KMS-11 (cell line): Measurements from ENCODE around the gene ARHGEF28.

ENCODE experiments used
- H2AFZ ChIP-seq: fragments of 200-600 bp; sonication (generic); 2 replicates; pipeline ENCODE4 v1.6.1; 2016; ENCODE audit warnings: antibody characterized with exemption, mixed run types, low read depth
- H3K27ac ChIP-seq: fragments of 200-600 bp; sonication (generic); 2 replicates; pipeline ENCODE4 v1.6.1; 2016; ENCODE audit warnings: mild to moderate bottlenecking, mixed run types
- H3K27me3 ChIP-seq: fragments of 200-600 bp; sonication (generic); 2 replicates; pipeline ENCODE4 v1.6.1; 2017; ENCODE audit warnings: mild to moderate bottlenecking, low read depth, mixed run types, moderate library complexity; ENCODE audit not compliant: insufficient read depth
- H3K36me3 ChIP-seq: fragments of 200-600 bp; sonication (generic); 2 replicates; pipeline ENCODE4 v1.6.1; 2017; ENCODE audit warnings: mild to moderate bottlenecking, mixed run types; ENCODE audit not compliant: insufficient read depth
- H3K4me1 ChIP-seq: fragments of 200-600 bp; sonication (generic); 2 replicates; pipeline ENCODE4 v1.6.1; 2016; ENCODE audit warnings: mild to moderate bottlenecking, low read depth, mixed run types; ENCODE audit not compliant: poor library complexity, severe bottlenecking
- H3K4me2 ChIP-seq: fragments of 200-600 bp; sonication (generic); 2 replicates; pipeline ENCODE4 v1.7.0; 2016; ENCODE audit warnings: mild to moderate bottlenecking, mixed run types
- H3K4me3 ChIP-seq: fragments of 200-600 bp; sonication (generic); IDR thresholded peaks from 2 replicates; pipeline ENCODE4 v1.6.1; 2017; ENCODE audit warnings: low read depth, low read length, mixed read lengths; ENCODE audit not compliant: insufficient read depth
- H3K79me2 ChIP-seq: fragments of 200-600 bp; sonication (generic); 2 replicates; pipeline ENCODE4 v1.6.1; 2016; ENCODE audit warnings: low read depth, mixed run types; ENCODE audit not compliant: insufficient read depth
- H3K9ac ChIP-seq: fragments of 200-600 bp; sonication (generic); 2 replicates; pipeline ENCODE4 v1.6.1; 2016; ENCODE audit warnings: mild to moderate bottlenecking, mixed run types
- H4K20me1 ChIP-seq: fragments of 200-600 bp; sonication (generic); 2 replicates; pipeline ENCODE4 v1.6.1; 2016; ENCODE audit warnings: mild to moderate bottlenecking, mixed run types; ENCODE audit not compliant: insufficient read depth
- TF ChIP-seq, protein P1 (sequence below): fragments of 200-600 bp; sonication (generic); conservative IDR thresholded peaks from 2 replicates; pipeline ENCODE4 v1.6.1; 2017; ENCODE audit warnings: low read depth, mild to moderate bottlenecking, antibody characterized with exemption, low read length, moderate library complexity, mixed read lengths

Gene ARHGEF28

GRCh38 chr5:73921741-73922140 is 295.7 kb downstream of the ARHGEF28 start:
- Histone ChIP-seq H3K4me3 (no peak overlapping the region), H3K79me2 (no peaks in the 10 kb centered on the region), H3K9ac (no peak overlapping the region), H3K4me1 (no peaks in the 10 kb centered on the region), H3K4me2 (no peak overlapping the region), H3K27ac (no peak overlapping the region), H2AFZ (no peak overlapping the region), H3K27me3 (no peaks in the 10 kb centered on the region), H4K20me1 (no peaks in the 10 kb centered on the region), H3K36me3 (no peaks in the 10 kb centered on the region)
- TF ChIP-seq, protein P1, sequence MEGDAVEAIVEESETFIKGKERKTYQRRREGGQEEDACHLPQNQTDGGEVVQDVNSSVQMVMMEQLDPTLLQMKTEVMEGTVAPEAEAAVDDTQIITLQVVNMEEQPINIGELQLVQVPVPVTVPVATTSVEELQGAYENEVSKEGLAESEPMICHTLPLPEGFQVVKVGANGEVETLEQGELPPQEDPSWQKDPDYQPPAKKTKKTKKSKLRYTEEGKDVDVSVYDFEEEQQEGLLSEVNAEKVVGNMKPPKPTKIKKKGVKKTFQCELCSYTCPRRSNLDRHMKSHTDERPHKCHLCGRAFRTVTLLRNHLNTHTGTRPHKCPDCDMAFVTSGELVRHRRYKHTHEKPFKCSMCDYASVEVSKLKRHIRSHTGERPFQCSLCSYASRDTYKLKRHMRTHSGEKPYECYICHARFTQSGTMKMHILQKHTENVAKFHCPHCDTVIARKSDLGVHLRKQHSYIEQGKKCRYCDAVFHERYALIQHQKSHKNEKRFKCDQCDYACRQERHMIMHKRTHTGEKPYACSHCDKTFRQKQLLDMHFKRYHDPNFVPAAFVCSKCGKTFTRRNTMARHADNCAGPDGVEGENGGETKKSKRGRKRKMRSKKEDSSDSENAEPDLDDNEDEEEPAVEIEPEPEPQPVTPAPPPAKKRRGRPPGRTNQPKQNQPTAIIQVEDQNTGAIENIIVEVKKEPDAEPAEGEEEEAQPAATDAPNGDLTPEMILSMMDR, result no peak

DNA sequence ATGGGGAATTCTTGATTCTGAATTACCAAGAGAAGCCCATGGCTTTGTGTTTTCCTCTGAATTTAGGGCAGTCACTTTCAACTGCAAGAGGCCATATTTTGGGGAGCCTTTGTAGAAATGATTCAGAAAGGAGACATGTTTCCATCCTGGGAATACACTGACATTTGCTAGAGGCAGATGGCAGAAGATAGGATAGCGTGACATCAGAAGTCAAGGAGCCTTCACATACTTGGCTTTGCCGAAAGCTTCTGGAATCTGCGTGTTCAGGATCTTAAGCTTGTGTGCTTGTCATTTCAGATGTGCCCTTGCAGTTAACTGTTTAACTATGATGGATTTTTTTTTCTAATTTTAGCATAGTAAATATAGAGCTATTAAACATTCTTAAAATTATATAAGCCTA is 296.2 kb downstream of the ARHGEF28 start:
- TF ChIP-seq, protein P1, result no peak
- no peaks in the 10 kb centered on the region for H3K36me3 ChIP-seq
- no peaks in the 10 kb centered on the region for H3K4me1 ChIP-seq
- no peaks in the 10 kb centered on the region for H3K79me2 ChIP-seq
- no peak overlapping the region for H3K27ac ChIP-seq
- H2AFZ ChIP-seq, result no peak overlapping the region
- H3K4me3 ChIP-seq, result no peak overlapping the region
- H3K4me2 ChIP-seq, result no peak overlapping the region
- H3K9ac ChIP-seq, result no peak overlapping the region
- H3K27me3 ChIP-seq, result no peaks in the 10 kb centered on the region
- H4K20me1 ChIP-seq, result no peaks in the 10 kb centered on the region

DNA sequence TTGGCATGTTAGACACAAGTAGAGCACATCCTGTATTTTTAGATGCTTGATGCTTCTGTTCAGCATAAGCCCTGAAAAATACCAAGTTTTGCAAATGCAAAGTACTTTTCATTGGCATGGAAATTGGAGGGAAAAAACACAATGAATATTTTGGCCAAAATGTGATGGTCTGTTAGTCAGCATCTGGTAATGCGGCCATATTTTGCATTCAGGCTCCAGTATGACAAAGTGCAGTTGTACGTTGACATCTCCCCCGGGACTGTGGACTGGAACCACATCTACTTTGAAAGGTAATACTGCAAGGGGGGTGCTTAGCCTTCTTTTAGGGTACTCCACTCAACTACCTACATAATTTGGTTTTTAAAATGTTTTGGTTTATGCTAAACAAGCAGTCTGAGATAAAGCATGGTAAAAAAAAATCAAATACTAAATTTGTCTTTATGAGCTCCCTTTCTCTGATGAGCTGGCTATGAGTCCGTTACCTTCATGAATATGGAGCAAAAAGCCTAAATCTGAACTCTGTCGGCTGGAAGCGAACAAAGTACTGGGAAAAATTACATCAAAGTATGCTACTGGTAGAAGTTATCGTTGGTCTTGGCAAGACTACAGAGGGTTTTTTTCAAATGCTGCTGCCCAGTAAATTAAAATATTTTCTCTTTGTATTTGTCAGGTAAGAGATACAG is 297.0 kb downstream of the ARHGEF28 start:
- Histone ChIP-seq H3K27ac (no peak overlapping the region), H3K4me2 (no peak overlapping the region), H3K4me1 (no peaks in the 10 kb centered on the region), H3K27me3 (no peaks in the 10 kb centered on the region), H3K4me3 (no peak overlapping the region), H3K79me2 (no peaks in the 10 kb centered on the region), H4K20me1 (no peaks in the 10 kb centered on the region), H3K9ac (no peak overlapping the region), H3K36me3 (no peaks in the 10 kb centered on the region), H2AFZ (no peak overlapping the region)
- TF ChIP-seq, protein P1, result no peak

GRCh38 chr5:73928476-73929070 is 302.6 kb downstream of the ARHGEF28 start:
- TF ChIP-seq, protein P1, result no peak
- H3K9ac ChIP-seq, result no peak overlapping the region

More at GRCh38 chr5:73928476-73929070, 302.6 kb downstream of the ARHGEF28 start:
- H3K36me3 ChIP-seq, result no peaks in the 10 kb centered on the region
- no peaks in the 10 kb centered on the region for H3K27me3 ChIP-seq
- no peaks in the 10 kb centered on the region for H3K4me1 ChIP-seq
- H3K4me3 ChIP-seq, result no peak overlapping the region
- no peaks in the 10 kb centered on the region for H4K20me1 ChIP-seq
- no peaks in the 10 kb centered on the region for H3K79me2 ChIP-seq
- H3K27ac ChIP-seq, result no peak overlapping the region
- H3K4me2 ChIP-seq, result no peak overlapping the region
- H2AFZ ChIP-seq, result no peak overlapping the region
